ENCODE results near the gene CLEC18C.

- no peak for TF ChIP-seq POLR2A (IDR thresholded peaks at IDR 0.05)
- TF ChIP-seq CTCF (IDR thresholded peaks at IDR 0.05 in 8 of 11, conservative IDR thresholded peaks at IDR 0.05 in 3 of 11) = no peak
Observed at GRCh38 chr16:70157477-70158260, 15.9 kb upstream of the CLEC18C start.

All from spleen (tissue), 7 donors.